Upper lobe of left lung (tissue), 6 donors: ENCODE measurements around the gene MID1IP1. TPM values are rescaled to one million over a fixed set of nuclear protein-coding genes. Genes with fewer than 3 reads are reported as not detected.
A peak's percentile ranks its signal among the peaks of the same experiment; 100 is the strongest.

Experiments
- ATAC-seq, 2 donors: fragments of 200-7000 bp; cut with Tn5 transposase; one replicate each; pipeline ENCODE4 v1.9.1; 2022; ENCODE audit warnings: mild to moderate bottlenecking in 2 of 2, moderate library complexity in 2 of 2; ENCODE audit not compliant: low FRiP score in 2 of 2
- DNase-seq, 2 donors: peaks; one replicate each; pipeline ENCODE4 v3.0.0-alpha.2; 2019 to 2020
- H3K27ac ChIP-seq, 4 donors: fragments of 200-600 bp; sonication (generic); one replicate each; pipeline ENCODE4 v1.5.1; 2016 to 2019
- H3K27me3 ChIP-seq, 4 donors: fragments of 200-600 bp; sonication (generic); one replicate each; pipeline ENCODE4 v1.5.1; 2017 to 2019
- H3K36me3 ChIP-seq, 4 donors: fragments of 200-600 bp; sonication (generic); one replicate each; pipeline ENCODE4 v1.5.1; 2016 to 2019
- H3K4me1 ChIP-seq, 4 donors: fragments of 200-600 bp; sonication (generic); one replicate each; pipeline ENCODE4 v1.5.1; 2018 to 2019
- H3K4me3 ChIP-seq, 4 donors: fragments of 200-600 bp; sonication (generic); one replicate each; pipeline ENCODE4 v1.5.1; 2017 to 2019; ENCODE audit warnings: mild to moderate bottlenecking in 2 of 4, moderate library complexity in 1 of 4
- H3K9me3 ChIP-seq, 4 donors: fragments of 200-600 bp; sonication (generic); one replicate each; pipeline ENCODE4 v1.5.1; 2018 to 2019
- EP300 ChIP-seq, 4 donors: sonication (generic); formaldehyde crosslinking; IDR thresholded peaks; one replicate each; pipeline ENCODE4 v1.5.1; 2017; ENCODE audit warnings: antibody characterized with exemption in 4 of 4, control low read depth in 2 of 4
- POLR2A ChIP-seq, 4 donors: fragments of 450-650 bp; IDR thresholded peaks; one replicate each; pipeline ENCODE4 v1.5.1; 2016 to 2017; ENCODE audit warnings: antibody characterized with exemption in 4 of 4, mild to moderate bottlenecking in 2 of 4
- POLR2AphosphoS5 ChIP-seq, 2 donors: sonication (generic); formaldehyde crosslinking; IDR thresholded peaks; one replicate each; pipeline ENCODE4 v1.5.1; 2017; ENCODE audit warnings: antibody characterized with exemption in 2 of 2
- WGBS, 2 donors: methylation state at CpG; one replicate each; pipeline ENCODE4 v1.1.5; 2017 to 2018; 5-methylcytosine and 5-hydroxymethylcytosine counted together
- total RNA-seq, 6 donors: library from RNA; depleted of rRNA in 4 of 6; stranded (reverse); fragments of >200 nt in 4 of 6; gene quantifications; one replicate each; pipeline versions ENCODE4 v1.1.0 to v1.2.1, GENCODE V29; 2016 to 2021
- TF ChIP-seq, protein P1 (sequence below), 6 experiments: fragments of 450-650 bp in 4 of 6; fragments of 200-600 bp in 2 of 6; sonication (generic) in 2 of 6; IDR thresholded peaks; one replicate each; pipeline ENCODE4 v1.5.1; 2016 to 2019; ENCODE audit warnings: antibody characterized with exemption in 6 of 6
- donor health status: DM: no; HTN: no; CAD: no; lungs with moderate emphysema.
- donor health status: DM: no; HTN: yes; CAD: no; lungs with severe emphysema.

Gene MID1IP1
- total RNA-seq, 6 donors from 2014 or later: 88.0 to 187 (median 121) TPM

DNA sequence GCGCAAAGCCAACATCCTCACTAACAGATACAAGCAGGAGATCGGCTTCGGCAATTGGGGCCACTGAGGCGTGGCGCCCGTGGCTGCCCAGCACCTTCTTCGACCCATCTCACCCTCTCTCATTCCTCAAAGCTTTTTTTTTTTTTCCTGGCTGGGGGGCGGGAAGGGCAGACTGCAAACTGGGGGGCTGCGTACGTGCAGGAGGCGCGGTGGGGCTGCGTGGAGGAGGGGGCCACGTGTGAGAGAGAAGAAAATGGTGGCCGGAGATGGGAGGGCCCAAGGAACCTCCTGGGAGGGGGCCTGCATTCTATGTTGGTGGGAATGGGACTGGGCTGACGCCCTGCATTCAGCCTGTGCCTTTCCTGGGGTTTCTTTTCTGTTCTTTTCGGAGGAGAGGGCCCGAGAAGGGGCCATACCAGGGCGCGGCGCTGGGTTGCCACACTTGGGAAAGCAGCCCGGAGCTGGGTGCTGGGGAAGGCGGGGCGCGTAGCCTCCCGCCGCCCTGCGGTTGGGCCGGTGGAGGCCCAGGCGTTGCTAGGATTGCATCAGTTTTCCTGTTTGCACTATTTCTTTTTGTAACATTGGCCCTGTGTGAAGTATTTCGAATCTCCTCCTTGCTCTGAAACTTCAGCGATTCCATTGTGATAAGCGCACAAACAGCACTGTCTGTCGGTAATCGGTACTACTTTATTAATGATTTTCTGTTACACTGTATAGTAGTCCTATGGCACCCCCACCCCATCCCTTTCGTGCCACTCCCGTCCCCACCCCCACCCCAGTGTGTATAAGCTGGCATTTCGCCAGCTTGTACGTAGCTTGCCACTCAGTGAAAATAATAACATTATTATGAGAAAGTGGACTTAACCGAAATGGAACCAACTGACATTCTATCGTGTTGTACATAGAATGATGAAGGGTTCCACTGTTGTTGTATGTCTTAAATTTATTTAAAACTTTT is 4.5 kb downstream of the MID1IP1 start:
- WGBS, 2 donors: 1 to 33% methylated on average over 16 to 39 of the region's 41 CpGs
- TF ChIP-seq, protein P1, sequence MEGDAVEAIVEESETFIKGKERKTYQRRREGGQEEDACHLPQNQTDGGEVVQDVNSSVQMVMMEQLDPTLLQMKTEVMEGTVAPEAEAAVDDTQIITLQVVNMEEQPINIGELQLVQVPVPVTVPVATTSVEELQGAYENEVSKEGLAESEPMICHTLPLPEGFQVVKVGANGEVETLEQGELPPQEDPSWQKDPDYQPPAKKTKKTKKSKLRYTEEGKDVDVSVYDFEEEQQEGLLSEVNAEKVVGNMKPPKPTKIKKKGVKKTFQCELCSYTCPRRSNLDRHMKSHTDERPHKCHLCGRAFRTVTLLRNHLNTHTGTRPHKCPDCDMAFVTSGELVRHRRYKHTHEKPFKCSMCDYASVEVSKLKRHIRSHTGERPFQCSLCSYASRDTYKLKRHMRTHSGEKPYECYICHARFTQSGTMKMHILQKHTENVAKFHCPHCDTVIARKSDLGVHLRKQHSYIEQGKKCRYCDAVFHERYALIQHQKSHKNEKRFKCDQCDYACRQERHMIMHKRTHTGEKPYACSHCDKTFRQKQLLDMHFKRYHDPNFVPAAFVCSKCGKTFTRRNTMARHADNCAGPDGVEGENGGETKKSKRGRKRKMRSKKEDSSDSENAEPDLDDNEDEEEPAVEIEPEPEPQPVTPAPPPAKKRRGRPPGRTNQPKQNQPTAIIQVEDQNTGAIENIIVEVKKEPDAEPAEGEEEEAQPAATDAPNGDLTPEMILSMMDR (IDR thresholded peaks at IDR 0.05): no peak
- no peak for TF ChIP-seq EP300 (IDR thresholded peaks at IDR 0.05)
- peak; percentile 61 to 62 for TF ChIP-seq POLR2AphosphoS5 (IDR thresholded peaks at IDR 0.05)
- TF ChIP-seq POLR2A (IDR thresholded peaks at IDR 0.05): peak in 2 of 4 donors; percentile 21 to 49
- ATAC-seq (peak; percentile 66 to 72), DNase-seq (peak; percentile 73 to 90)
- Histone ChIP-seq H3K4me3 (peak overlapping the region; percentile 48 to 76 (median 66)), H3K27ac (peak overlapping the region; percentile 87 to 98 (median 94)), H3K4me1 (peaks cover 6 to 15% (median 10%) of the 10 kb centered on the region in 4 donors), H3K9me3 (no peaks in the 10 kb centered on the region), H3K36me3 (no peaks in the 10 kb centered on the region), H3K27me3 (no peaks in the 10 kb centered on the region)

DNA sequence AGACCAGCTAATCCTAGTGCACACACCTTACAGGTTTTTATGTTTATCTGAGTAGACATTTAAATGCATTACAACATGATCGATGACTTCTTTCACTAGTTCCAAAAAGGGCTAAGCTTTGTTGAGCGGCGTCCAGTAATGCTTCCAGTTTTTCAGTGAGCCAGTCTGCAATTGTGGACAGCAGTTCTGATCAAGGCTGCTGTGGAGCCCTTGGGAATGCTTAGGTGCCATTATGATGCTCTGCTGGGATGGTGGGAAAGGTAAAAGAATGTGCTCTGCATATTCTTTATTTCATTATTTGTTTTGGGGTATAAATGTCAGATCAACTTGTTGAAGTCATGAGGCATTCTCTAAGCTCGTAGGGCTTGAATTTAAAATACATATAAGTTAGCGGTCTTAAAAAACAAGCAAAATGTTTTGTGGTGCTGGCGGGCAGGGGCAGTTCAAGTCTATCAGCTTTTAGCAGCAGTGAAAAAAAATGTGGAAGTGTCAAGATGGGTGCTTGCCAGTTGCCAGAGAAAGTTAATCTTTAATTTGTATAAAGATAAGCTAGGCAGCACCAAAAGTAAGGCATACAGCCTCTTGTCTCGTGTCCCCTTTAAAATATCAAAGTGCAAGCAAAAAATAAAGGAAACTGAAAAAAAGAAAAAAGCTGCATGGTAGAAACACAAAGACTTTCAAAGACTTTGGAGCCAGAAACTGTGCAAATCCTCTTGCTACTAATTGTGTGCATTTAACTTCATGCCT is 5.8 kb downstream of the MID1IP1 start:
- H3K27me3 ChIP-seq: no peaks in the 10 kb centered on the region
- ATAC-seq: no peak

DNA sequence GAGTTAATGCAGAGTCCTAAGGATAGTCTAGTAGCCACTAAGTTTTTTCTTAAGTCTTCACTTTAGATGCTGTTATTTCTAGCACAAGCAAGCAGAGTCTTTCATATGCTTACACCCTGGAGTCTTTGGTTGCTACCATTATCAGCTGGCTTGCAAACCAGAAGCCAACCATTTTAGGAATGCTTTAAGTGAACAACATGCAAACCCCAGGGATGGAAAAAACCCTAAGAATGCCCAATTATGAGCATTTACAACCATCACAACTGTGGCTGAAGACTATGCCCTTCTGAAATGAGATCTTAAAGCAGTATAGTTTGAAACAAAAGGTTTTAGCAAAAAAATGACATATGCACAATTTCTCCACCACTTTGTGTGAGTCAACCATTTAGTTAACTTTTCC is 6.6 kb downstream of the MID1IP1 start:
- Histone ChIP-seq H3K4me1 (peaks cover 6 to 11% (median 6%) of the 10 kb centered on the region in 4 donors), H3K27ac (no peak overlapping the region), H3K36me3 (no peaks in the 10 kb centered on the region), H3K9me3 (no peaks in the 10 kb centered on the region), H3K27me3 (no peaks in the 10 kb centered on the region), H3K4me3 (no peak overlapping the region)
- TF ChIP-seq EP300 (IDR thresholded peaks at IDR 0.05) (no peak), POLR2AphosphoS5 (IDR thresholded peaks at IDR 0.05) (no peak), POLR2A (IDR thresholded peaks at IDR 0.05) (no peak)
- TF ChIP-seq, protein P1 (IDR thresholded peaks at IDR 0.05): no peak
- DNase-seq (no peak), ATAC-seq (no peak)

More for the DNA sequence above, 5.8 kb downstream of the MID1IP1 start:
- Histone ChIP-seq H3K4me1 (peaks cover 6 to 15% (median 10%) of the 10 kb centered on the region in 4 donors), H3K4me3 (peak overlapping the region in 3 of 4 donors; percentile 60 to 76 (median 71)), H3K36me3 (no peaks in the 10 kb centered on the region), H3K27ac (peak overlapping the region; percentile 87 to 98 (median 94)), H3K9me3 (no peaks in the 10 kb centered on the region)
- DNase-seq: no peak
- 35 to 60% methylated on average over 7 of the region's 7 CpGs for WGBS, 2 donors
- TF ChIP-seq POLR2A (IDR thresholded peaks at IDR 0.05) (no peak), EP300 (IDR thresholded peaks at IDR 0.05) (no peak), POLR2AphosphoS5 (IDR thresholded peaks at IDR 0.05) (no peak)
- TF ChIP-seq, protein P1 (IDR thresholded peaks at IDR 0.05): no peak

DNA sequence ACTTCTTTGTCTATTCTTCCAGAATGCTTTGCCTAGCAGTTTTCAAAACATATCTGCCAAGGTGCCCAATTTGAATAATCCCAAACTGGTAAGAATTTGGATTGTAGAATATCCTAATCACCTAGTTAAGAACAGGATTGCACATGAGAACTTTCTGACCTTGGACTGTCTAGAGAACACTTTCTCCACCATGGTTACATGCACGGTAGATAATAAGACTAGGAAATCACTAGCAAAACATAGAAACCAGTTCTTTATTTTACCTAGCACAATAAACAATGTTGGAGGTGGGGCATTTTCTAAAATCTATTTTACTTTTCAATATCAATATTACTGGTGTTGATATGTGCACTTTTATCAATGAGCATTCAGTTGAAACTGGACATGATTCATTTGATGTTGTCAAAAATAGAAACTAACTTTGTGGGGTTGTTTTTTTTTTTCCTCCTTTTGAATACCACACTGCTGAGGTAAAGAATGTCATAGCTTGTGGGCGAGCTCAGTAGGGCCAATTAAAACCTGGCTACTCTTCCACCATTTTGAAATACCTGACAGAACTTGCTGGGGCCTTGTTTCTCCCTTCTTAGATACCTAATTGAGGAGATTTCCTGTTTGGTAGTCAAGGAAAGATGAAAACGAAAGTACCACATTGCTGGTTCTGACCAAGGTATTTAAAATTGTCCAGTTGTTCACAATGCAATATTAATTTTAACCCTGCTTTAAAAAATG is 10.4 kb downstream of the MID1IP1 start:
- Histone ChIP-seq H3K4me1 (peaks cover 2 to 16% (median 6%) of the 10 kb centered on the region in 4 donors), H3K4me3 (no peak overlapping the region), H3K27ac (no peak overlapping the region), H3K36me3 (no peaks in the 10 kb centered on the region), H3K9me3 (no peaks in the 10 kb centered on the region), H3K27me3 (no peaks in the 10 kb centered on the region)
- TF ChIP-seq POLR2AphosphoS5 (IDR thresholded peaks at IDR 0.05) (no peak), EP300 (IDR thresholded peaks at IDR 0.05) (no peak), POLR2A (IDR thresholded peaks at IDR 0.05) (no peak)
- TF ChIP-seq, protein P1 (IDR thresholded peaks at IDR 0.05): no peak
- ATAC-seq: no peak
- no peak for DNase-seq
- 54 to 58% methylated on average over 3 of the region's 3 CpGs for WGBS, 2 donors
